Stimulated activated CD4-positive, alpha-beta T cell treated with anti-CD3 and anti-CD28 coated beads, Interleukin-1b, Interleukin-23, amount 100 ng/mL, for 24 hours (primary cell): Measurements from ENCODE around the gene TCF12.
"Not testable (repeated sequence)": the region's sequence is repeated elsewhere in the genome, so short reads cannot be mapped to it uniquely, and the experiment has no call there.

ENCODE experiments used
- DNase-seq, 4 experiments: peaks; one replicate each; pipeline ENCODE4 v3.0.0-alpha.2; 2020; ENCODE audit warnings: low read depth in 4 of 4, low spot score in 1 of 4

Gene TCF12

GRCh38 chr15:56973463-56973862 lies 55.0 kb downstream of the TCF12 start:
- DNase-seq = no peak

DNA sequence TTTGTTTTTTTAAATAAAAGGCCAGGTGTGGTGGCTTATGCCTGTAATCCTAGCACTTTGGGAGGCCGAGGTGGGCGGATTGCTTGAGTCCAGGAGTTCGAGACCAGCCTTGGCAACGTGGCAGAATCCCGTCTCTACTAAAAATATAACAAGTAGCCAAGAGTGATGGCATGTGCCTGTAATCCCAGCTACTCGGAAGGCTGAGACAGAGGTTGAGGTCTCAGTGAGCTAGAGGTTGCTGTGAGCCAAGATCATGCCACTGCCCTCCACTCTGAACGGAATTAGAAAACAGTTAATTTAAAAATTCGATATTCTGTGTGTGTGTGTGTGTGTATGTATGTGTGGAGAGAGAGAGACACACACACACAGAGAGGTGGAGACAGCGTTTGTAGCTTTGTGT lies 58.8 kb downstream of the TCF12 start:
- no peak for DNase-seq

DNA sequence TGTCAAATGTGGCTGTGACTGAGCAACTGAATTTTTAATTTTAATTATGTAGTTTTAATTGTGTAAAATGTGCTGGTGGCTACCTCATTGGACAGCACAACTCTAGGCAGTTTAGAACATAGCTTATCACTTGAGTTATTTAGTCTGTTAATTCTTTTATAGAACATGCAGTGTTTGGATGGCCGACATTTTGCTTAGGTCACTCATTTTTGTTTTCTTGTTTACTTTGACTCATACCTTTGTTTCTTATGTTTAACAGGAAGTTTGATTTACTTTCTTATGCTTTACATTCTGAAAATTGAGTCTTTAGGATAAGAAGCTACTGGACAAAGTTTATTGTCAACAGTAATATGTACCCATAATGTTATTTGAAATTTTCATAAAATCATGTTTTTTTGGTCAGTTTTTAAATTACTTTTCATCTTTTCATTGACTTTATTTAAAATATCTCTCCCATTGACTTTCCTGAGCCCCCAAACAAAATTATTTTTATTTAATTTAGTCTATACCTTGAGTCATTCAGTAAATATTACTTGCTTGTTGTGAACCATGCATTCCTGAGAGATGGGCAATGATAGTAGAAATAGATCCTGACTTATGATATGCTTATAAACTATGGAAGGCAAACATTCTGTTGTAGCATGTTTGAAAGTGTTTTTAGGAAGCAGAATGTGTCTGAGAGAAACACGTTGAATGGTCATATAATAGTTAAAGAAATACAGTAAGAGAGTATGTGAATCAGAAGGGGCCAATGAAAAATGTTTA lies 60.6 kb downstream of the TCF12 start:
- DNase-seq = no peak

GRCh38 chr15:56980473-56980872 lies 62.0 kb downstream of the TCF12 start:
- DNase-seq = no peak

DNA sequence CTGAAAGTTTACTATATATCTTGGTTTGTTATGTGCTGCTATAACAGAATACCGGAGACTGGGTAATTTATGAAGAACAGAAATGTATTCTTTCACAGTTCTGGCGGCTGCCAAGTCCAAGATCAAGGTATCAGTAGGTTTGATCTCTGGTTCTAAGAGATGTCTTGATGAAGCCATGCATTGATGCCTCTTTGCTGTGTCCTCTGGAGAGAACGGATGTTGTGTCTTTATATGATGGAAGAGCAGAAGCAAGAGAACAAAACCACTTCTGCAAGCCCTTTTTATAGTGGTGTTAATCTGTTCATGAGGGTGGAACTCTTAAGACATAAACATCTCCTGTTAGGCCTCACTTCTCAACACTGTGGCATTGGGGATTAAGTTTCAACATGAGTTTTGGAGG lies 62.7 kb downstream of the TCF12 start:
- no peak for DNase-seq

DNA sequence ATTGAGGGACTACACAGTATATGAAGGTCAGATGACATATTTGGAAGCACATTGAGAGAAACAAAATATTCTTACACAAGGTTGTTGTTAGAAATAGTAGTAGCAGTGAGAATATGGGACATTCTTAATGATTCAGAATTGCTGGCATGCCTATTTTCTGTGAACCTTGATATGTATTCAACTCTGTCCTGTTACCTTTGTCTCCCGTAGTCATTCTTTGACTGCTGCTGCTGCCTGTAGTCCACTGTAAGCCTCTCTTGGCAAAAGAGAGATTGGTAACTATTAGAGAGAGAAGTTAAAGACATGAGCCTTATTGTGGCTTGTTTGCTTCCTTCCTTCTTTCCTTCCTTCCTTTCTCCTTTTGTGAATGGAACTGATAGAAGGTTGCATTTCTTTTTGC lies 64.5 kb downstream of the TCF12 start:
- DNase-seq = no peak

DNA sequence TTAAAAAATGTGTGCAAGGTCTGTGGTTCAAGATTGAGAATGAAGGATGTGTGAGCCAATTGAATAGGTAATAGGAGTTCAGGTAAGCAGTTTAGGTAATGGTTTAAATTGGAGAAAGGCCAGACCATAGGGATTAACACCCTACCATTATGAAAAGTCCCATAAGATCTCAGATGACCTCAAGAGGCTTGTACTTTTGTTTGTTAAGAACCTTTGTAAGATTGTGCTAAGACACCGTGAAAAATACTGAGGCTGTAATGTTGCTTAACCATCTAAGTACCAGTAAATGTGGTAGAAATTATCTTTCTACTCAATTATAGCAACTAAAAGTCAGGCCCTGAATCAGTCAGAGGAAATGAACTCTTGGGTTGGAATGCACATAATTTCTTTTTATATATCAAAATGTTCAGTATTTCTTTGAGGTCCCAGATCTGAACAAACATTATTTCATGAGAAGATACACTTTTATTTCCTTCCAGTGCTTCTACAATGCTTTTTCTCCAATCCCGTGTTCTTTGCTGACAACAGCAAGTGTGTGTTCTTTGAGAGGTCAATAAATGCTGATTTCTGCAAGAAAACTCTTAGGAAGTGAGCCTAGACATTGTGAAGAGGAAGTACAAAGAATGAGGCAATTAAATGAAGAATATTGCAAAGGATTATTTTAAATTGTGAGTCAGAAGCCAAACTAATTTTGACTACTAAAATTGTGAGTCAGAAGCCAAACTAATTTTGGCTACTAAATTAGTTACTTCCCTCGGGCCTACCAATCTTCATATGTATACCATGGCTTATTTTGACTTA lies 66.4 kb downstream of the TCF12 start:
- DNase-seq = no peak

DNA sequence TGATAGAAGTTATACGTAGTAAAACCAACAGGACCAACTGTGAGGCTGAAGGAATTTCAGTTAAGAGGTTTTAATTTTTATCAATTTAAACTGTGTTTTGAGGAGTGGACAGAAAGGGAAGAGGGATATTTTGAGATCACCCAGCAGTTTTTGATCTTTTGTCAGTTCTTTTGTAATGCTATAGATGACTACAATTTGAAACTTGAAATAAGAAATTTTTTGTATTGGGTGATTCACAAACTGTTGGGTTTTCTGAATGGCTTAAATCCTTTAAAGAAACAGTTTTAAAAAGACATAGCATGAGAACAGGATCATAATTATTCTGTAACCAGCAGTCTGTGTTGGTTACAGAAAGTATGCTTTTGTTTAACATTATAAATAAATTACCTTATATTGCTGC lies 67.4 kb downstream of the TCF12 start:
- no peak for DNase-seq

DNA sequence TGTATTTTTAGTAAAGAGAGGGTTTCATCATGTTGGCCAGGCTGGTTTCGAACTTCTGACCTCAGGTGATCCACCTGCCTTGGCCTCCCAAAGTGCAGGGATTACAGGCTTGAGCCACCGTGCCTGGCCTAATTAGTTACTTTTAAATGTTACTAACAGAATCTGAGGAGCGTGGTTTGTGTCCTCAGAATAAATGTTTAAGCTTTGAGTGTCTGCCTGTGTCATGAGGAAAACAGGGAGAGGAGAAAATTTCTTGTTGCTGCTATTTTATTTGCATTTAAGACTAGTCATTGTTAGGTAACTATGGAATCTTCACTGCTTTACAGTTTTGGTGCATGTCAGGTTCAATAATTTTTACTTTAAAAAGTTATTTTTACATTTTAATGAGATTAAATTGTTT lies 68.8 kb downstream of the TCF12 start:
- no peak for DNase-seq

GRCh38 chr15:56988219-56988618 lies 69.8 kb downstream of the TCF12 start:
- no peak for DNase-seq

DNA sequence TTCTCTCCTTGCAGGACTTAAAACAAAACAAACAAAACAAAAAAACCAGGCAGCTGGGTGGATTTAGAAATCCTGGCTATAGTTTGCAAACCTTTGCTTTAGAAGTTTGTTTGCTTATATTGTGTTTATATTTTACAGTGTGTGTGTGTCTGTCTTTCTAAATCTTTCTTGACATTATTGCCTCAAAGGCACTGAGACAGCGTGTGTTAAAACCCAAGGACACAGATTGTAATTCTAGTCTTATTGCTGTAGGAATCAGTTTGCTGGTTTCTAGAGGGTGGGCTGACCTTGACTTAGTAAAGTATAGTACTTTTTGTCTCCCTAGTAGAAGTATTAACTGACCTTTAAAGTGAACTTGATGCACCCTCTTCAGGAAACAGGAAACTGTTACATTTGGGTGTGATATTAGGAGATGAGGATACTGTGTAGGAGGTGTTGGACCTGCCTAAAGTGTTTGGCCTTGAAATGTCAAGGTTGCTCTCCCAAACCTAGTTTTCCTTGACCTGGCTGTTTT lies 71.0 kb downstream of the TCF12 start:
- no peak for DNase-seq

DNA sequence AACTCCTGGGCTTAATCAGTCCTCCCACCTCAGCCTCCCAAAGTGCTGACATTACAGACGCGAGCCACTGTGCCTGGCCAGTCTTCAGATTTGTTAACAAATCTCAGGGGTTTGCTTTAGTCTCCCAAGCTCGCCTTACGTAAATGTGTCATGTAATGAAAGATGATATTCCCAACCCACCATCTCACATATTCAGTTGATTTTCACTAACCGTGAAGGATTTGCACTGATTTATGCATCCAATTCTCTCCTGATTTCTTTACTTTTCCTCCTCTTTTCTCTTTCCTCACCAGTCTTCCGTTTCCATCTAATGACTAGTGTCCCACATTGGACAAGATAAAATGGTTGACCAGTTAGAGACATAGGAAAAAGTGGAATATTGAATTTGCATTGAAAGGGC lies 72.6 kb downstream of the TCF12 start:
- no peak for DNase-seq

DNA sequence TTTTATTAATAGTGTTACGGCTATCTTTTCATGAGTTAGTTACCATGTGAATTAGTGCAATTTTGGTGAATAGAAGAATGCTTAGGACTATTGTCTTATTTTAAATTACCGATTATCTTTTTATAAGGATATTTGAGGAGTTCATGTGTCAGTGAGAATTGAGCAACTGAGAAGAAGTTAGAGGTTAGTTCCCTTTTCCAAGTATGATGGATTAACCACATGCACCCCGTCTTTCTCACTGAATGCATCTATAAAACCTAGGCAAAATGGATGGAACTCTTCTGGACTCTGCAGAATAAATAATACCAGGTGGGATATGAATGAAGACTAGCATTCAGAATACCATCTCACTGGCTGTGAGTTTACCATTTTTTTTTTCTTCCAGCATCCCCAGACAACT lies 74.3 kb downstream of the TCF12 start:
- DNase-seq = no peak

DNA sequence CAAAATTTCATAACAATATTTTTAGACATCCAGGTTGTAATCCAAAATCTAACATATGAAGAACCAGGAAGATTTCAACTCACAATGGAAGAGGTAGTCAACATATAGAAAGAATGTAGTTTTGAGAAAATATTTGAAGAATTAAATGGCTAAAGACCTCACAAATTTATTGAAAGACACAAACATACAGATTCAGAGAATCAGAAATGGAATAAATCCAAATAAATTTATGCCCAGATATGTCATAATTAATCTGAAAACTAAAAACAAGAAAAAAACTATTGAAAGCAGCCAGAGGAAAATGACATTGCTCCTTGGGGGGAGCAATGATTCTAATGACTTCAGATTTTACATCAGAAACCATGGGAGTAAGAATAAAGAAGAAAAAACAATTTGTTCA lies 75.8 kb downstream of the TCF12 start:
- no peak for DNase-seq

GRCh38 chr15:56996093-56996492 lies 77.6 kb downstream of the TCF12 start:
- no peak for DNase-seq

DNA sequence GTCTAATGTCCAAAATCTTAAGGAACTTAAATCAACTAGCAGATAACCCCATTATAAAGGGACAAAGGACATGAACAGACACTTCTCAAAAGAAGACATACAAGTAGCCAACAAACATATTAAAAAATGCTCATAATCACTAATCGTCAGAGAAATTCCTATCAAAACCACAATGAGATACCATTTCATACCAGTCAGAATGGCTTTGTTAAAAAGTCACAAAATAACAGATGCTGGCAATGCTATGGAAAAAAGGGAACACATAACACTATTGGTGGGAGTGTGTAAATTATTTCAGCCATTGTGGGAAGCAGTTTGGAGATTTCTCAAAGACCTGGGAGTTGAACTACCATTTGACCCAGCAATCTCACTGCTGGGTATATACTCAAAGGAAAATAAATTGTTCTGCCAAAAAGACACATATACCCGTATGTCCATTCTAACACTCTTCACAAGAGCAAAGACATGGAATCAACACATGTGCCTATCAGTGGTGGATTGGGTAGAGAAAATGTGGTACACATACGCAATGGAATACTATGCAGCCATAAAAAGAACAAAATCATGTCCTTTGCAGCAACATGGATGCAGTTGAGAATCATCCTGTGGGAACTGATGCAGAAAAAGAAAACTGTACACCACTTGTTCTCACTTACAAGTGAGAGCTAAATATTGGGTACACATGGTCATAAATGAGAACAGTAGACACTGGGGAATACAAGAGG lies 78.5 kb downstream of the TCF12 start:
- no peak for DNase-seq

DNA sequence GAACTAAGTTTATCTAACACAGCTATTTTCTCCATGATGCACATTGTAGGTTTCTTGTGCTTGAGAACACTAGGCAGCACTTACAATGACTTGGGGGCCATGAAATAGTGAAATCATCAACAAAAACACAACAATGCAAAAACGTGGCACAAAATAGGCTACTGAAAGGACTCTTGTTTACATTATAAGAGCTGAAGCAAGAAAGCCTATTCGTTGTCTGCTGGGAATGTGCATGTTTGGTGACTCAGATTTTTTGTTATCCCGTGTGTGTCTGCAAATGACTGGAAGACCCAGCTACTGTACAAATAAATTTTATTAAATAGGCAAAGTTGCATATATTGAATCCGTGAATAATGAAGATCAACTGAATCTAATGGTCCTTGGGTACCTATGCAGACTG lies 85.0 kb downstream of the TCF12 start:
- no peak for DNase-seq

DNA sequence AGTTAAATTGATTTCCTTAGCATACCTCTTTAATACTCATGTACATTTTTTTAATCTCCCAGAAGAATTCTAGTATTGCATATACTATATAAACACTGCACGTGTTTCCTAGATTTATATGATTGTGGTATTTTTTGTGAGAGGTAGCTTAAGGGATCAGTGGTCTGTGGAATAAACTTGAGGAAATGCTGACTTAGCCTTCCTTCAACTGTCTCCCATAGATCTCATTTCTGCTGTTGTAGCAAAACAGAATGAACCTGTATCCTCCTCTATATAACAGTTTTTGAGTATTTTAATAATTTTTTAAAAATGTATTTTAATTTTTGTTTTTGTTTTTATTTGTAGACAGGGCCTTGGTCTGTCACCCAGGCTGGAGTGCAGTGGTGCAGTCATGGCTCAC lies 86.8 kb downstream of the TCF12 start:
- no peak for DNase-seq

- DNase-seq = not testable (repeated sequence)
Observed at GRCh38 chr15:57007797-57008196, 89.4 kb downstream of the TCF12 start.

- DNase-seq = no peak
Observed at GRCh38 chr15:57010724-57011123, 92.3 kb downstream of the TCF12 start.

DNA sequence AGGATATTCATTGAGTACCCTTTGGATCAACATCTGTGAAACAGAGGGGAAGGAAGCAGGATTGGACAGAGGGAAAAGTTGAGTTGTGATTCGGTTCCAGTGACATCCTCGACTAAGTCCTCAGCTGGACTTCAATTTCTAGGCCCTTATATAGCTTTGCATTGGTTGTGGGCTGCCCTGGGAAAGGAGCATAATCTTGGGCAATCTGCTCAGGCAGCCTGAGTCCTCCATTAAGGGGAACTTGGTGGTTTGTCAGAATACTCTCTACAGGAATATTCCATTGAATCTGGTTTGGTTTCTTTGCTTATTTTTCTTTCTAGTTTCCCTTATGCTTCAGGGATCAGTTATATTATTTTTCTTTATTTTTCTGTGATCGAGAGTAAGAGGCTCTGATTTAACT lies 94.1 kb downstream of the TCF12 start:
- DNase-seq = no peak

- not testable (repeated sequence) for DNase-seq
Observed at GRCh38 chr15:57014896-57015295, 96.5 kb downstream of the TCF12 start.
